Panc1 (cell line): ENCODE data around the gene FBLN7. TPM values are rescaled to one million over a fixed set of nuclear protein-coding genes. Genes with fewer than 3 reads are reported as not detected.

Experiments used
- ATAC-seq: fragments of 200-7000 bp; cut with Tn5 transposase; 2 replicates; pipeline ENCODE4 v1.9.1; 2020; ENCODE audit warnings: mild to moderate bottlenecking, moderate library complexity
- BruUV-seq: library from RNA; stranded (reverse); fragments of 400-500 nt; replicated peaks from 2 replicates; lab custom pipeline; 2021; lab: Mats Ljungman, UMichigan
- CTCF ChIA-PET: fragments of 300-600 bp; sonication (Branson Sonifier 250); formaldehyde crosslinking; loops from one replicate; lab custom pipeline; 2022; ENCODE audit warnings: antibody characterized with exemption; lab: Charles Lee
- POLR2A ChIA-PET: fragments of 300-600 bp; sonication (Branson Sonifier 250); formaldehyde crosslinking; loops from one replicate; lab custom pipeline; 2022; ENCODE audit warnings: antibody characterized with exemption; lab: Charles Lee
- DNase-seq: peaks from one replicate; pipeline ENCODE4 v3.0.0-alpha.2; 2010; ENCODE audit warnings: low read depth, low spot score
- H3K27ac ChIP-seq: 2 replicates; pipeline ENCODE4 v1.5.1; 2011; ENCODE audit warnings: mild to moderate bottlenecking, low read length, inconsistent platforms
- H3K27me3 ChIP-seq: fragments of 200-500 bp; sonication (Bioruptor generic); 2 replicates; pipeline ENCODE4 v1.6.0; 2014; ENCODE audit warnings: low read length, inconsistent platforms; ENCODE audit not compliant: control insufficient read depth, insufficient read depth
- H3K36me3 ChIP-seq: fragments of 200-500 bp; sonication (Bioruptor generic); 2 replicates; pipeline ENCODE4 v1.5.1; 2014; ENCODE audit warnings: inconsistent platforms, mild to moderate bottlenecking, low read length, moderate library complexity; ENCODE audit not compliant: control insufficient read depth, insufficient read depth
- H3K4me1 ChIP-seq: 2 replicates; pipeline ENCODE4 v1.5.1; 2011; ENCODE audit warnings: inconsistent platforms, mild to moderate bottlenecking, low read length, moderate library complexity; ENCODE audit not compliant: control insufficient read depth, insufficient read depth
- H3K4me3 ChIP-seq, 2 experiments: 2 replicates each; pipeline ENCODE4 v1.5.1; 2011 to 2012; ENCODE audit warnings: low read depth in 2 of 2, low read length in 2 of 2, mild to moderate bottlenecking in 2 of 2, inconsistent platforms in 1 of 2, moderate library complexity in 1 of 2
- H3K9me3 ChIP-seq: fragments of 200-500 bp; sonication (Bioruptor generic); 2 replicates; pipeline ENCODE4 v1.5.1; 2014; ENCODE audit warnings: low read depth, mild to moderate bottlenecking, inconsistent platforms, low read length, moderate library complexity; ENCODE audit not compliant: control insufficient read depth, insufficient read depth
- CTCF ChIP-seq: fragments of 450-650 bp; IDR thresholded peaks from 2 replicates; pipeline ENCODE4 v1.5.1; 2017; ENCODE audit warnings: mild to moderate bottlenecking
- POLR2AphosphoS5 ChIP-seq: IDR thresholded peaks from 2 replicates; pipeline ENCODE4 v1.6.1; 2012; ENCODE audit warnings: mild to moderate bottlenecking, low read depth, low read length, moderate library complexity
- REST ChIP-seq, 2 experiments: IDR thresholded peaks; 2 replicates each; pipeline ENCODE4 v1.6.1; 2011 to 2012; ENCODE audit warnings: low read depth in 2 of 2, control low read depth in 1 of 2, low read length in 1 of 2, mild to moderate bottlenecking in 1 of 2, moderate library complexity in 1 of 2; ENCODE audit not compliant: insufficient read depth in 1 of 2
- SIN3A ChIP-seq: IDR thresholded peaks from 2 replicates; pipeline ENCODE4 v1.6.1; 2012; ENCODE audit warnings: low read depth, mild to moderate bottlenecking, low read length, moderate library complexity, borderline replicate concordance; ENCODE audit not compliant: insufficient read depth
- TCF7L2 ChIP-seq: IDR thresholded peaks from 2 replicates; pipeline ENCODE4 v1.6.1; 2011; ENCODE audit warnings: mild to moderate bottlenecking, low read depth, low read length, inconsistent platforms
- in situ Hi-C: cut with HindIII; loops from 2 replicates; pipeline ENCODE4 v1.10.0; 2016; ENCODE audit warnings: low sequenced_read_pairs, low pct_unique_long_range_greater_than_20kb
- intact Hi-C: fragments of 100-400 bp; cut with micrococcal nuclease; formaldehyde crosslinking; loops from one replicate; pipeline ENCODE4 v1.10.0; 2022; ENCODE audit not compliant: unreplicated experiment
- total RNA-seq: library from RNA; stranded (reverse); gene quantifications from one replicate; pipeline ENCODE4 v1.2.1, GENCODE V29; 2021; ENCODE audit not compliant: unreplicated experiment

Gene FBLN7
- total RNA-seq, 1 experiment from 2014 or later = 0.95 TPM

GRCh38 chr2:112121682-112122254, 16.4 kb upstream of the FBLN7 start:
- TF ChIP-seq CTCF (peak; percentile 72; the same call in 1 of the 2 replicates), REST (IDR thresholded peaks at IDR 0.05; ENCODE audit: insufficient read depth in 1 of 2, low read depth in 2 of 2, low read length in 1 of 2) (no peak)
- POLR2A ChIA-PET = no interaction called here
- H3K36me3 ChIP-seq = peaks cover 6% of the 10 kb centered on the region; the same call in 1 of the 2 replicates
- DNase-seq (no peak), ATAC-seq (no peak)
- CTCF ChIA-PET = interaction anchor here (0.9 kb wide), 2 partner anchors 138 to 312 kb away, joined by 4 read pairs; partner anchors contain the start of gene RGPD8
- intact Hi-C loops (loop anchor here (10.0 kb wide), 1 partner anchor 133 kb away; the partner anchor contains the start of gene ZC3H8), in situ Hi-C loops (no loop called here)
- no peaks in the 10 kb centered on the region for H3K4me1 ChIP-seq
- no peaks in the 10 kb centered on the region for H3K9me3 ChIP-seq
- no peaks in the 10 kb centered on the region for H3K27me3 ChIP-seq
- no peak overlapping the region for H3K4me3 ChIP-seq
- no TSS peak for BruUV-seq
- H3K27ac ChIP-seq = no peak overlapping the region

GRCh38 chr2:112129060-112129459, 9.1 kb upstream of the FBLN7 start:
- no peak for TF ChIP-seq TCF7L2
- no peak for TF ChIP-seq CTCF
- no peak for TF ChIP-seq POLR2AphosphoS5
- TF ChIP-seq REST (IDR thresholded peaks at IDR 0.05; ENCODE audit: insufficient read depth in 1 of 2, low read depth in 2 of 2, low read length in 1 of 2) = no peak
- TF ChIP-seq SIN3A = no peak
- POLR2A ChIA-PET = no interaction called here
- H3K4me1 ChIP-seq = no peaks in the 10 kb centered on the region
- intact Hi-C loops = loop anchor here (10.0 kb wide), 1 partner anchor 126 kb away; the partner anchor contains the start of gene ZC3H8
- DNase-seq (no peak), ATAC-seq (no peak)
- no TSS peak for BruUV-seq
- in situ Hi-C loops = no loop called here
- H3K9me3 ChIP-seq = no peaks in the 10 kb centered on the region
- no peaks in the 10 kb centered on the region for H3K36me3 ChIP-seq
- H3K27ac ChIP-seq = no peak overlapping the region
- no peaks in the 10 kb centered on the region for H3K27me3 ChIP-seq
- H3K4me3 ChIP-seq = no peak overlapping the region
- CTCF ChIA-PET = no interaction called here
